ENCODE data around the gene LRPAP1. TPM values are rescaled to one million over a fixed set of nuclear protein-coding genes. Genes with fewer than 3 reads are reported as not detected.

Gene LRPAP1
- polyA plus RNA-seq, 2 of the 4 experiments (the other 2 are of a cell fraction) = 64.3 to 81.1 TPM

GRCh38 chr4:3481113-3481531 is 51.1 kb downstream of the LRPAP1 start:
- DNase-seq (ENCODE audit: low read depth in 1 of 2, low spot score in 1 of 2) (no peak), ATAC-seq (peak in 1 of 2 experiments; percentile 12; a peak in 3 of 6 replicates), FAIRE-seq (no peak)
- POLR2A ChIA-PET = no interaction called here
- H3K4me1 ChIP-seq = peaks cover 37% of the 10 kb centered on the region
- CTCF ChIA-PET = interaction anchor here (0.6 to 3.8 kb wide), 41 partner anchors 10 to 397 kb away, joined by 3 to 28 read pairs (median 4); partner anchors contain the start of gene DOK7
- peak overlapping the region in 1 of 2 experiments; percentile 60; a peak in 2 of 6 replicates for H3K27ac ChIP-seq
- H3K4me2 ChIP-seq = 0 out of 3 replicates have a peak overlapping the region, but pooled peaks have one; percentile 14
- whole genome bisulfite sequencing (ENCODE audit: missing lambda C conversion rate) = 69% methylated on average over 3 of the region's 5 CpGs
- no peaks in the 10 kb centered on the region for H3K9me3 ChIP-seq
- H3K4me3 ChIP-seq = no peak overlapping the region
- TF ChIP-seq RCOR1 (IDR thresholded peaks at IDR 0.05; ENCODE audit: low read depth, low read length) (no peak), FOSL2 (IDR thresholded peaks at IDR 0.05) (no peak), FOSL2 (CRISPR knock-in tag; IDR thresholded peaks at IDR 0.05) (no peak), SREBF2 (IDR thresholded peaks at IDR 0.05) (no peak), CEBPB (IDR thresholded peaks at IDR 0.05) (no peak), NR3C1 (IDR thresholded peaks at IDR 0.05) (no peak), KDM1A (IDR thresholded peaks at IDR 0.05; ENCODE audit: low read depth) (no peak), ZC3H11A (IDR thresholded peaks at IDR 0.05) (no peak), NFE2L2 (conservative IDR thresholded peaks at IDR 0.05; ENCODE audit: low read length) (no peak), HOXA7 (CRISPR knock-in tag; IDR thresholded peaks at IDR 0.05) (no peak), HES2 (IDR thresholded peaks at IDR 0.05) (no peak), ZNF302 (CRISPR knock-in tag; IDR thresholded peaks at IDR 0.05) (no peak), MAX (IDR thresholded peaks at IDR 0.05) (no peak)
- TF ChIP-seq, protein P1, sequence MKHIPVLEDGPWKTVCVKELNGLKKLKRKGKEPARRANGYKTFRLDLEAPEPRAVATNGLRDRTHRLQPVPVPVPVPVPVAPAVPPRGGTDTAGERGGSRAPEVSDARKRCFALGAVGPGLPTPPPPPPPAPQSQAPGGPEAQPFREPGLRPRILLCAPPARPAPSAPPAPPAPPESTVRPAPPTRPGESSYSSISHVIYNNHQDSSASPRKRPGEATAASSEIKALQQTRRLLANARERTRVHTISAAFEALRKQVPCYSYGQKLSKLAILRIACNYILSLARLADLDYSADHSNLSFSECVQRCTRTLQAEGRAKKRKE (CRISPR knock-in tag; IDR thresholded peaks at IDR 0.05; ENCODE audit: low read depth) = no peak
- TF ChIP-seq, protein P2, sequence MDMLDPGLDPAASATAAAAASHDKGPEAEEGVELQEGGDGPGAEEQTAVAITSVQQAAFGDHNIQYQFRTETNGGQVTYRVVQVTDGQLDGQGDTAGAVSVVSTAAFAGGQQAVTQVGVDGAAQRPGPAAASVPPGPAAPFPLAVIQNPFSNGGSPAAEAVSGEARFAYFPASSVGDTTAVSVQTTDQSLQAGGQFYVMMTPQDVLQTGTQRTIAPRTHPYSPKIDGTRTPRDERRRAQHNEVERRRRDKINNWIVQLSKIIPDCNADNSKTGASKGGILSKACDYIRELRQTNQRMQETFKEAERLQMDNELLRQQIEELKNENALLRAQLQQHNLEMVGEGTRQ (IDR thresholded peaks at IDR 0.05) = no peak

DNA sequence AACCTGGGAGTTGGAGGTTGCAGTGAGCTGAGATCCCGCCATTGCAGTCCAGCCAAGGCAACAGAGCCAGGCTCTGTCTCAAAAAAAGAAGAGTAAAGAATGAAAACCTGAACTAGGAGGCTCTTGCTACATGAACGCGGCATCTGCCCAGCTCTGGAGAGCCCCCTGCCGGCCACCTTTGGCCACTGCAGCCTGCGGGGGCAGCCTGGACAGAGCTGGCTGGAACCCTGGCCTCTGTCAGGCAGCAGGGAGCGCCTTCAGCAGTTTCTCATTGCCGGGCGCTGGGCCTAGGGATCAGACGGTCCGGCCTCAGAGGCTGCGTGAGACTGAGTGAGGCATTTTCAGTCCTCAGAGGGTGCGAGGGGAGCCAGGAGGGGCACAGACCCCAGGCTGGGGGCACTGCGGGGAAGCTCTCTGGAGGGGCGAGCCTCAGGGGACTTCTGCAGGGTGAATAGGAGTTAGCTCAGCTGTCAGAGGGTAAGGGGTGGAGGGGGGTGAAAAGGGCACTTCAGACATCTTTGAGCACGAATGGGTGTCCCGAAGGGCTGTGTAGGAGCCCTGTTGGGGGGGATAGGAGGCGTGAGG is 51.6 kb downstream of the LRPAP1 start:
- ChIA-PET CTCF (interaction anchor here (0.6 to 3.8 kb wide), 49 partner anchors 9 to 1412 kb away, joined by 3 to 28 read pairs (median 4); partner anchors contain the start of gene DOK7), POLR2A (no interaction called here)
- Histone ChIP-seq H3K9me3 (no peaks in the 10 kb centered on the region), H3K4me1 (peaks cover 33% of the 10 kb centered on the region), H3K4me2 (0 out of 3 replicates have a peak overlapping the region, but pooled peaks have one; percentile 14), H3K4me3 (no peak overlapping the region), H3K27ac (peak overlapping the region in 1 of 2 experiments; percentile 60; a peak in 2 of 6 replicates)
- peak; percentile 64 for TF ChIP-seq SMC3 (IDR thresholded peaks at IDR 0.05)
- TF ChIP-seq TFCP2L1 (CRISPR knock-in tag; IDR thresholded peaks at IDR 0.05) = no peak
- TF ChIP-seq, protein P3, sequence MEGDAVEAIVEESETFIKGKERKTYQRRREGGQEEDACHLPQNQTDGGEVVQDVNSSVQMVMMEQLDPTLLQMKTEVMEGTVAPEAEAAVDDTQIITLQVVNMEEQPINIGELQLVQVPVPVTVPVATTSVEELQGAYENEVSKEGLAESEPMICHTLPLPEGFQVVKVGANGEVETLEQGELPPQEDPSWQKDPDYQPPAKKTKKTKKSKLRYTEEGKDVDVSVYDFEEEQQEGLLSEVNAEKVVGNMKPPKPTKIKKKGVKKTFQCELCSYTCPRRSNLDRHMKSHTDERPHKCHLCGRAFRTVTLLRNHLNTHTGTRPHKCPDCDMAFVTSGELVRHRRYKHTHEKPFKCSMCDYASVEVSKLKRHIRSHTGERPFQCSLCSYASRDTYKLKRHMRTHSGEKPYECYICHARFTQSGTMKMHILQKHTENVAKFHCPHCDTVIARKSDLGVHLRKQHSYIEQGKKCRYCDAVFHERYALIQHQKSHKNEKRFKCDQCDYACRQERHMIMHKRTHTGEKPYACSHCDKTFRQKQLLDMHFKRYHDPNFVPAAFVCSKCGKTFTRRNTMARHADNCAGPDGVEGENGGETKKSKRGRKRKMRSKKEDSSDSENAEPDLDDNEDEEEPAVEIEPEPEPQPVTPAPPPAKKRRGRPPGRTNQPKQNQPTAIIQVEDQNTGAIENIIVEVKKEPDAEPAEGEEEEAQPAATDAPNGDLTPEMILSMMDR (IDR thresholded peaks at IDR 0.05) = peak; percentile 67
- TF ChIP-seq RAD21 (conservative IDR thresholded peaks at IDR 0.05 in 1 of 2, IDR thresholded peaks at IDR 0.05 in 1 of 2) = peak; percentile 67 to 71
- peak; percentile 47 to 67 for DNase-seq (ENCODE audit: low read depth in 1 of 2, low spot score in 1 of 2)
- ATAC-seq = peak; percentile 37 to 85
- 30% methylated on average over 9 of the region's 17 CpGs for WGBS (ENCODE audit: missing lambda C conversion rate)
- FAIRE-seq = no peak
